Gastroesophageal sphincter (tissue), 4 donors: ENCODE data around the gene TRIM52. TPM values are rescaled to one million over a fixed set of nuclear protein-coding genes. Genes with fewer than 3 reads are reported as not detected.
"Not testable (repeated sequence)": the region's sequence is repeated elsewhere in the genome, so short reads cannot be mapped to it uniquely, and the experiment has no call there.

Experiments used
- ATAC-seq: fragments of 150-250 bp; one replicate; pipeline ENCODE4 v1.9.1; 2016; ENCODE audit warnings: mild to moderate bottlenecking, moderate library complexity
- H3K27ac ChIP-seq, 4 donors: fragments of 200-600 bp; sonication (generic) in 3 of 4; 1 replicate in 3 of 4; 2 replicates in 1 of 4; pipeline ENCODE4 v1.5.1; 2016 to 2019
- H3K27me3 ChIP-seq: fragments of 200-600 bp; sonication (generic); one replicate; pipeline ENCODE4 v1.5.1; 2019
- H3K36me3 ChIP-seq, 2 donors: fragments of 200-600 bp; sonication (generic); one replicate each; pipeline ENCODE4 v1.5.1; 2019; ENCODE audit warnings: control low read depth in 1 of 2
- H3K4me1 ChIP-seq, 3 donors: fragments of 200-600 bp; sonication (generic); 1 replicate in 2 of 3; 2 replicates in 1 of 3; pipeline ENCODE4 v1.5.1; 2016 to 2019; ENCODE audit warnings: control low read depth in 2 of 3
- H3K4me3 ChIP-seq, 2 donors: fragments of 200-600 bp; sonication (generic); one replicate each; pipeline ENCODE4 v1.5.1; 2019; ENCODE audit warnings: mild to moderate bottlenecking in 1 of 2, moderate library complexity in 1 of 2
- H3K9me3 ChIP-seq, 3 donors: fragments of 200-600 bp; sonication (generic); one replicate each; pipeline ENCODE4 v1.5.1; 2017 to 2019; ENCODE audit warnings: control low read depth in 2 of 3
- CTCF ChIP-seq, 4 experiments: fragments of 200-600 bp in 2 of 4; fragments of 450-650 bp in 2 of 4; sonication (generic) in 1 of 4; IDR thresholded peaks; one replicate each; pipeline ENCODE4 v1.5.1; 2017 to 2019; ENCODE audit warnings: antibody characterized with exemption in 4 of 4, mild to moderate bottlenecking in 2 of 4, moderate library complexity in 2 of 4
- EP300 ChIP-seq: sonication (generic); formaldehyde crosslinking; IDR thresholded peaks from one replicate; pipeline ENCODE4 v1.6.1; 2017; ENCODE audit warnings: antibody characterized with exemption, mild to moderate bottlenecking
- POLR2A ChIP-seq, 2 donors: fragments of 450-650 bp; IDR thresholded peaks; one replicate each; pipeline ENCODE4 v1.6.1; 2017; ENCODE audit warnings: antibody characterized with exemption in 2 of 2, mild to moderate bottlenecking in 2 of 2, moderate library complexity in 1 of 2
- POLR2AphosphoS5 ChIP-seq: sonication (generic); formaldehyde crosslinking; IDR thresholded peaks from one replicate; pipeline ENCODE4 v1.6.1; 2017; ENCODE audit warnings: antibody characterized with exemption
- WGBS, 2 donors: methylation state at CpG; one replicate each; pipeline ENCODE4 v1.1.5; 2018; ENCODE audit warnings: low coverage in 1 of 2; 5-methylcytosine and 5-hydroxymethylcytosine counted together
- total RNA-seq, 4 donors: library from RNA; depleted of rRNA; stranded (reverse); fragments of >200 nt; gene quantifications; one replicate each; pipeline ENCODE4 v1.1.0, GENCODE V29; 2016

Gene TRIM52
- total RNA-seq, 4 donors from 2014 or later: 15.9 to 34.7 (median 22.2) TPM

GRCh38 chr5:181218795-181219124, 42.2 kb downstream of the TRIM52 start:
- Histone ChIP-seq H3K4me3 (peak overlapping the region; percentile 13 to 54), H3K27ac (peak overlapping the region in 3 of 4 donors; percentile 76 to 80 (median 80)), H3K36me3 (no peaks in the 10 kb centered on the region), H3K9me3 (no peaks in the 10 kb centered on the region), H3K27me3 (no peaks in the 10 kb centered on the region), H3K4me1 (peaks cover 0 to 40% (median 3%) of the 10 kb centered on the region in 3 donors)
- 24 to 36% methylated on average over 10 of the region's 10 CpGs for WGBS, 2 donors
- TF ChIP-seq EP300: no peak
- ATAC-seq: no peak

GRCh38 chr5:181217803-181218062, 43.2 kb downstream of the TRIM52 start:
- H3K27ac ChIP-seq: peak overlapping the region in 3 of 4 donors; percentile 76 to 80 (median 80)
- no peak for TF ChIP-seq CTCF (IDR thresholded peaks at IDR 0.05)
- TF ChIP-seq POLR2A (IDR thresholded peaks at IDR 0.05): no peak
- TF ChIP-seq POLR2AphosphoS5: no peak
- TF ChIP-seq EP300: no peak
- no peak for ATAC-seq

GRCh38 chr5:181217111-181217802, 43.7 kb downstream of the TRIM52 start:
- no peak for TF ChIP-seq POLR2A (IDR thresholded peaks at IDR 0.05)
- no peak for TF ChIP-seq POLR2AphosphoS5
- no peak for TF ChIP-seq EP300
- TF ChIP-seq CTCF (IDR thresholded peaks at IDR 0.05): no peak
- H3K27me3 ChIP-seq: no peaks in the 10 kb centered on the region
- WGBS, 2 donors: 1% methylated on average over 27 of the region's 46 CpGs; no CpG with 5 or more reads in 1 of the 2 donors
- peak; percentile 32 for ATAC-seq
- peak overlapping the region; percentile 9 to 54 for H3K4me3 ChIP-seq
- H3K4me1 ChIP-seq: peaks cover 0 to 39% (median 3%) of the 10 kb centered on the region in 3 donors
- no peaks in the 10 kb centered on the region for H3K36me3 ChIP-seq
- no peaks in the 10 kb centered on the region for H3K9me3 ChIP-seq
- peak overlapping the region in 3 of 4 donors; percentile 76 to 80 (median 80) for H3K27ac ChIP-seq

More at GRCh38 chr5:181217803-181218062, 43.2 kb downstream of the TRIM52 start:
- peak overlapping the region; percentile 9 to 54 for H3K4me3 ChIP-seq
- WGBS, 2 donors: 0 to 10% methylated on average over 5 to 10 of the region's 13 CpGs
- no peaks in the 10 kb centered on the region for H3K9me3 ChIP-seq
- H3K36me3 ChIP-seq: no peaks in the 10 kb centered on the region
- peaks cover 0 to 39% (median 3%) of the 10 kb centered on the region in 3 donors for H3K4me1 ChIP-seq
- no peaks in the 10 kb centered on the region for H3K27me3 ChIP-seq

GRCh38 chr5:181215997-181216989, 44.6 kb downstream of the TRIM52 start:
- no peaks in the 10 kb centered on the region for H3K27me3 ChIP-seq
- peak overlapping the region; percentile 9 to 54 for H3K4me3 ChIP-seq
- 31 to 36% methylated on average over 22 to 28 of the region's 44 CpGs for WGBS, 2 donors

GRCh38 chr5:181214249-181214648, 46.7 kb downstream of the TRIM52 start:
- WGBS, 2 donors: 99% methylated on average over 10 of the region's 10 CpGs; no CpG with 5 or more reads in 1 of the 2 donors
- not testable (repeated sequence) for H3K9me3 ChIP-seq, H3K4me3 ChIP-seq, H3K36me3 ChIP-seq, H3K27ac ChIP-seq, H3K27me3 ChIP-seq, ATAC-seq
- H3K4me1 ChIP-seq: peaks cover 0 to 31% (median 3%) of the 10 kb centered on the region in 3 donors

More at GRCh38 chr5:181215997-181216989, 44.6 kb downstream of the TRIM52 start:
- H3K36me3 ChIP-seq: no peaks in the 10 kb centered on the region
- H3K4me1 ChIP-seq: peaks cover 0 to 31% (median 3%) of the 10 kb centered on the region in 3 donors
- TF ChIP-seq EP300 (no peak), CTCF (IDR thresholded peaks at IDR 0.05) (no peak), POLR2A (IDR thresholded peaks at IDR 0.05) (no peak), POLR2AphosphoS5 (no peak)
- H3K9me3 ChIP-seq: no peaks in the 10 kb centered on the region
- H3K27ac ChIP-seq: peak overlapping the region in 2 of 4 donors; percentile 76 to 80
- no peak for ATAC-seq
